B cell (primary cell): Measurements from ENCODE around the gene PMCH. TPM values are rescaled to one million over a fixed set of nuclear protein-coding genes. Genes with fewer than 3 reads are reported as not detected.

Experiments
- ATAC-seq: fragments of 200-7000 bp; cut with Tn5 transposase; one replicate; pipeline ENCODE4 v1.10.0; 2021; ENCODE audit warnings: low read depth, mild to moderate bottlenecking, moderate number of reproducible peaks, moderate library complexity
- CTCF ChIA-PET: fragments of 350-600 bp; sonication (Branson Sonifier 250); formaldehyde crosslinking; loops from one replicate; lab custom pipeline; 2021; ENCODE audit warnings: antibody characterized with exemption, inconsistent platforms; lab: Charles Lee
- POLR2A ChIA-PET: fragments of 350-600 bp; sonication (Branson Sonifier 250); formaldehyde crosslinking; loops from one replicate; lab custom pipeline; 2021; ENCODE audit warnings: antibody characterized with exemption; lab: Charles Lee
- DNase-seq: peaks from one replicate; pipeline ENCODE4 v3.0.0; 2013
- H2AFZ ChIP-seq: 2 replicates; pipeline ENCODE4 v1.6.1; 2012; ENCODE audit warnings: mild to moderate bottlenecking, low read depth, low read length; ENCODE audit not compliant: insufficient read depth, poor library complexity, severe bottlenecking
- H3K27ac ChIP-seq, 2 donors: 1 replicate in 1 of 2; 2 replicates in 1 of 2; pipeline ENCODE4 v1.5.1; 2012 to 2013; ENCODE audit warnings: low read length in 2 of 2, mild to moderate bottlenecking in 2 of 2, moderate library complexity in 1 of 2
- H3K27me3 ChIP-seq, 4 experiments: fragments of 200-600 bp in 1 of 4; sonication (generic) in 1 of 4; replicated peaks in 1 of 4; 1 replicate in 2 of 4; 2 replicates in 2 of 4; pipeline versions ENCODE4 v1.6.1 to v1.7.0; 2013 to 2016; ENCODE audit warnings: low read length in 3 of 4, mild to moderate bottlenecking in 2 of 4, mixed read lengths in 1 of 4, moderate library complexity in 1 of 4; ENCODE audit not compliant: insufficient read depth in 4 of 4, control insufficient read depth in 3 of 4; ENCODE audit errors: control extremely low read depth in 1 of 4
- H3K36me3 ChIP-seq, 2 experiments: replicated peaks in 1 of 2; 1 replicate in 1 of 2; 2 replicates in 1 of 2; pipeline versions ENCODE4 v1.6.1 to v1.7.1; 2013; ENCODE audit warnings: low read length in 1 of 2; ENCODE audit not compliant: insufficient read depth in 2 of 2, control insufficient read depth in 1 of 2; ENCODE audit errors: control extremely low read depth in 1 of 2, extremely low read depth in 1 of 2
- H3K4me1 ChIP-seq, 2 donors: fragments of 200-600 bp in 1 of 2; sonication (generic) in 1 of 2; 1 replicate in 1 of 2; 2 replicates in 1 of 2; pipeline versions ENCODE4 v1.5.1 to v1.6.1; 2013 to 2017; ENCODE audit warnings: low read length in 2 of 2; ENCODE audit not compliant: control insufficient read depth in 2 of 2, insufficient read depth in 2 of 2
- H3K4me2 ChIP-seq: replicated peaks from 2 replicates; pipeline ENCODE3; 2012; ENCODE audit warnings: mild to moderate bottlenecking, low read depth, low read length; ENCODE audit not compliant: poor library complexity, severe bottlenecking
- H3K4me3 ChIP-seq, 5 experiments: fragments of 200-600 bp in 1 of 5; sonication (generic) in 1 of 5; 1 replicate in 3 of 5; 2 replicates in 2 of 5; pipeline versions ENCODE4 v1.5.1 to v1.7.0; 2011 to 2016; ENCODE audit warnings: low read length in 4 of 5, mild to moderate bottlenecking in 4 of 5, low read depth in 2 of 5, control low read depth in 1 of 5, moderate library complexity in 1 of 5; ENCODE audit not compliant: insufficient read depth in 1 of 5; ENCODE audit errors: control extremely low read depth in 1 of 5, extremely low read depth in 1 of 5
- H3K79me2 ChIP-seq: fragments of 200-600 bp; sonication (generic); one replicate; pipeline ENCODE4 v1.6.0; 2016; ENCODE audit warnings: low read length; ENCODE audit not compliant: control insufficient read depth, insufficient read depth
- H3K9ac ChIP-seq: fragments of 200-600 bp; sonication (generic); 2 replicates; pipeline ENCODE4 v1.6.1; 2017; ENCODE audit warnings: mild to moderate bottlenecking, low read length, moderate library complexity
- H3K9me3 ChIP-seq, 3 donors: one replicate each; pipeline versions ENCODE4 v1.6.1 to v1.7.1; 2013; ENCODE audit warnings: low read length in 2 of 3; ENCODE audit not compliant: control insufficient read depth in 2 of 3, insufficient read depth in 1 of 3; ENCODE audit errors: control extremely low read depth in 1 of 3
- H4K20me1 ChIP-seq: 2 replicates; pipeline ENCODE4 v1.6.0; 2012; ENCODE audit warnings: mild to moderate bottlenecking, low read length; ENCODE audit not compliant: insufficient read depth, control insufficient read depth, poor library complexity, severe bottlenecking
- H3K27ac Mint-ChIP-seq: one replicate; pipeline ENCODE4 v1.8.0; 2021; ENCODE audit warnings: mixed read lengths
- H3K27me3 Mint-ChIP-seq: one replicate; pipeline ENCODE4 v1.8.0; 2021; ENCODE audit warnings: mixed read lengths
- H3K4me1 Mint-ChIP-seq: one replicate; pipeline ENCODE4 v1.8.0; 2021; ENCODE audit warnings: mixed read lengths
- H3K4me3 Mint-ChIP-seq: one replicate; pipeline ENCODE4 v1.8.0; 2021; ENCODE audit warnings: mixed read lengths
- H3K9me3 Mint-ChIP-seq: one replicate; pipeline ENCODE4 v1.8.0; 2022; ENCODE audit warnings: mixed read lengths; ENCODE audit not compliant: insufficient read depth
- EZH2 ChIP-seq: IDR thresholded peaks from 2 replicates; pipeline ENCODE4 v1.6.1; 2012; ENCODE audit warnings: borderline replicate concordance, low read depth, mild to moderate bottlenecking, moderate library complexity, low read length; ENCODE audit not compliant: insufficient read depth, poor library complexity, severe bottlenecking
- WGBS: methylation state at CpG from one replicate; pipeline ENCODE4 v1.1.5; 2013; ENCODE audit warnings: missing lambda C conversion rate; ENCODE audit not compliant: insufficient coverage; 5-methylcytosine and 5-hydroxymethylcytosine counted together
- intact Hi-C: fragments of 100-400 bp; cut with micrococcal nuclease; formaldehyde crosslinking; loops from one replicate; pipeline ENCODE4 v1.10.0; 2022
- polyA plus RNA-seq: library from polyadenylated mRNA; depleted of rRNA; stranded (reverse); fragments of >200 nt; gene quantifications from 2 replicates; pipeline ENCODE4 v1.2.3, GENCODE V29; 2012
- total RNA-seq, 2 donors: library from RNA; stranded (reverse); fragments of 120-200 nt in 1 of 2; gene quantifications; 1 replicate in 1 of 2; 2 replicates in 1 of 2; pipeline versions ENCODE4 v1.2.3 to v1.2.4, GENCODE V29; 2013 to 2022
- TF ChIP-seq, protein P1 (sequence below): fragments of 200-600 bp; IDR thresholded peaks from one replicate; pipeline ENCODE4 v1.8.0; 2022; ENCODE audit warnings: antibody characterized with exemption, mild to moderate bottlenecking

PMCH gene
- total and polyA plus RNA-seq, 2 donors (not counting 1 experiment from before 2014, with no cell fraction given), result not detected

DNA sequence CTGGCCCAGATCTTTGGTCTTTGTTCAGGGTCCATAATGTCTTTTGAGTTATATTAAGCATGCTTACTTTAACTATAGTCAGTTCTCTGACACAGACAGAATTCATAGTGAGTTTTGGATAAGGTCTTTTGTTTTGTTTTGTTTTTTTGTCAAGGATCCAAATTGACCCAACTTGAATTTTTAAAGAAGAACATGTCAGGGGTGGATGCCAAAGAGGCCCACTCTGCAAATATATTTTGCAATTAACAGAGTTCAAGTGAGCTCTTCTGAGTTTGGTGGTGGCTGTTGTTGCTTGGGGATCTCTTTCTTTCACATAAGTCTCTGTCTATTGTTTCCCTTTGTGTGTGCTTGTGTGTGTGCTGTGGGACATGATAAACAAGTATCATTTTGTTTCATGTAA, 34.4 kb upstream of the PMCH start:
- H3K27ac Mint-ChIP-seq, result no peak overlapping the region
- DNase-seq, result no peak
- Histone ChIP-seq H3K4me1 (no peaks in the 10 kb centered on the region), H4K20me1 (no peaks in the 10 kb centered on the region), H3K9me3 (no peaks in the 10 kb centered on the region), H3K27me3 (peaks cover 0 to 3% (median 0%) of the 10 kb centered on the region in 4 experiments), H3K9ac (no peak overlapping the region), H3K36me3 (no peaks in the 10 kb centered on the region), H3K4me2 (no peak overlapping the region), H3K79me2 (no peaks in the 10 kb centered on the region), H2AFZ (no peak overlapping the region), H3K4me3 (no peak overlapping the region), H3K27ac (no peak overlapping the region)
- TF ChIP-seq EZH2, result no peak
- TF ChIP-seq, protein P1, sequence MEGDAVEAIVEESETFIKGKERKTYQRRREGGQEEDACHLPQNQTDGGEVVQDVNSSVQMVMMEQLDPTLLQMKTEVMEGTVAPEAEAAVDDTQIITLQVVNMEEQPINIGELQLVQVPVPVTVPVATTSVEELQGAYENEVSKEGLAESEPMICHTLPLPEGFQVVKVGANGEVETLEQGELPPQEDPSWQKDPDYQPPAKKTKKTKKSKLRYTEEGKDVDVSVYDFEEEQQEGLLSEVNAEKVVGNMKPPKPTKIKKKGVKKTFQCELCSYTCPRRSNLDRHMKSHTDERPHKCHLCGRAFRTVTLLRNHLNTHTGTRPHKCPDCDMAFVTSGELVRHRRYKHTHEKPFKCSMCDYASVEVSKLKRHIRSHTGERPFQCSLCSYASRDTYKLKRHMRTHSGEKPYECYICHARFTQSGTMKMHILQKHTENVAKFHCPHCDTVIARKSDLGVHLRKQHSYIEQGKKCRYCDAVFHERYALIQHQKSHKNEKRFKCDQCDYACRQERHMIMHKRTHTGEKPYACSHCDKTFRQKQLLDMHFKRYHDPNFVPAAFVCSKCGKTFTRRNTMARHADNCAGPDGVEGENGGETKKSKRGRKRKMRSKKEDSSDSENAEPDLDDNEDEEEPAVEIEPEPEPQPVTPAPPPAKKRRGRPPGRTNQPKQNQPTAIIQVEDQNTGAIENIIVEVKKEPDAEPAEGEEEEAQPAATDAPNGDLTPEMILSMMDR, result no peak
- ChIA-PET CTCF (no interaction called here), POLR2A (no interaction called here)
- intact Hi-C loops, result no loop called here
- H3K4me3 Mint-ChIP-seq, result no peak overlapping the region
- H3K4me1 Mint-ChIP-seq, result no peaks in the 10 kb centered on the region
- H3K9me3 Mint-ChIP-seq, result no peaks in the 10 kb centered on the region
- peaks cover 22% of the 10 kb centered on the region for H3K27me3 Mint-ChIP-seq
- no peak for ATAC-seq

- TF ChIP-seq EZH2, result no peak
- TF ChIP-seq, protein P1, result no peak
- Histone ChIP-seq H4K20me1 (no peaks in the 10 kb centered on the region), H3K36me3 (no peaks in the 10 kb centered on the region), H3K4me3 (no peak overlapping the region), H3K4me2 (no peak overlapping the region), H3K27ac (no peak overlapping the region), H3K9ac (no peak overlapping the region), H3K9me3 (no peaks in the 10 kb centered on the region), H3K27me3 (no peaks in the 10 kb centered on the region), H3K79me2 (no peaks in the 10 kb centered on the region), H3K4me1 (no peaks in the 10 kb centered on the region), H2AFZ (no peak overlapping the region)
- intact Hi-C loops, result no loop called here
- H3K4me3 Mint-ChIP-seq, result no peak overlapping the region
- no peak for ATAC-seq
- H3K4me1 Mint-ChIP-seq, result no peaks in the 10 kb centered on the region
- WGBS, result no CpG with 5 or more reads among the region's 5 CpGs
- H3K27ac Mint-ChIP-seq, result no peak overlapping the region
- no peaks in the 10 kb centered on the region for H3K9me3 Mint-ChIP-seq
- ChIA-PET POLR2A (no interaction called here), CTCF (no interaction called here)
- peaks cover 2% of the 10 kb centered on the region for H3K27me3 Mint-ChIP-seq
- no peak for DNase-seq
These were observed 30.3 kb upstream of the PMCH start for GRCh38 chr12:102227954-102228353.
